ENCODE results near the gene LAMA2. TPM values are rescaled to one million over a fixed set of nuclear protein-coding genes. Genes with fewer than 3 reads are reported as not detected.

LAMA2 gene
- total and polyA plus RNA-seq, 2 experiments from 2014 or later: 0.91 to 6.4 TPM

- no peak for TF ChIP-seq ZNF462 (CRISPR knock-in tag; IDR thresholded peaks at IDR 0.05)
- TF ChIP-seq, protein P1, sequence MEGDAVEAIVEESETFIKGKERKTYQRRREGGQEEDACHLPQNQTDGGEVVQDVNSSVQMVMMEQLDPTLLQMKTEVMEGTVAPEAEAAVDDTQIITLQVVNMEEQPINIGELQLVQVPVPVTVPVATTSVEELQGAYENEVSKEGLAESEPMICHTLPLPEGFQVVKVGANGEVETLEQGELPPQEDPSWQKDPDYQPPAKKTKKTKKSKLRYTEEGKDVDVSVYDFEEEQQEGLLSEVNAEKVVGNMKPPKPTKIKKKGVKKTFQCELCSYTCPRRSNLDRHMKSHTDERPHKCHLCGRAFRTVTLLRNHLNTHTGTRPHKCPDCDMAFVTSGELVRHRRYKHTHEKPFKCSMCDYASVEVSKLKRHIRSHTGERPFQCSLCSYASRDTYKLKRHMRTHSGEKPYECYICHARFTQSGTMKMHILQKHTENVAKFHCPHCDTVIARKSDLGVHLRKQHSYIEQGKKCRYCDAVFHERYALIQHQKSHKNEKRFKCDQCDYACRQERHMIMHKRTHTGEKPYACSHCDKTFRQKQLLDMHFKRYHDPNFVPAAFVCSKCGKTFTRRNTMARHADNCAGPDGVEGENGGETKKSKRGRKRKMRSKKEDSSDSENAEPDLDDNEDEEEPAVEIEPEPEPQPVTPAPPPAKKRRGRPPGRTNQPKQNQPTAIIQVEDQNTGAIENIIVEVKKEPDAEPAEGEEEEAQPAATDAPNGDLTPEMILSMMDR (conservative IDR thresholded peaks at IDR 0.05; ENCODE audit: low read depth in 2 of 2): no peak
- no peak for TF ChIP-seq CREB1 (CRISPR knock-in tag; IDR thresholded peaks at IDR 0.05; ENCODE audit: low read depth)
Observed at GRCh38 chr6:129451187-129451586, 568.2 kb downstream of the LAMA2 start (continued).

DNA sequence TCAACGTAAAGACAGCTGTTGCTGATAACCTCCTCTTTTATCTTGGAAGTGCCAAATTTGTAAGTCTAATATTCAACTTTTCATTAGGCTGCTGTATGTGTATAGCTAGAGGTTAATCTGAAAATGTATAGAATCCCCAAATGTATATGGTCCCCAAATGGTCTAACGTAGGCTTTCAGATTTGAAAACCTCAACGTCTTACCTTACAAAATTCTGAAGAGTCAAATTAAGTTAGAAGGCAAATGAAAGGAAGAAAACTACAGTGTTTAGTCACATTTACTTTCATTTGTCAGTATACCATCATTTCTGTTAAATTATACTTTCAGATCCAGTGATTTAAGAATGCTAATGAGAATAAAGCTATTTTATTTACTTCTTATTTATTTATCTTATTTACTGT is 570.1 kb downstream of the LAMA2 start:
- Histone ChIP-seq H3K4me2 (no peak overlapping the region), H4K20me1 (replicated peaks; ENCODE audit: insufficient read depth) (no peaks in the 10 kb centered on the region), H3K4me1 (ENCODE audit: insufficient read depth) (no peaks in the 10 kb centered on the region), H3K27me3 (ENCODE audit: insufficient read depth) (no peaks in the 10 kb centered on the region), H3K36me3 (ENCODE audit: insufficient read depth) (no peaks in the 10 kb centered on the region), H3K79me2 (replicated peaks; ENCODE audit: insufficient read depth) (no peaks in the 10 kb centered on the region), H3F3A (replicated peaks; ENCODE audit: low read depth) (no peaks in the 10 kb centered on the region), H3K27ac (ENCODE audit: low read depth) (no peak overlapping the region), H3K4me3 (no peak overlapping the region), H3K9me2 (ENCODE audit: insufficient read depth) (no peaks in the 10 kb centered on the region), H2AFZ (no peak overlapping the region)
- no peaks in the 10 kb centered on the region for H3K4me1 Mint-ChIP-seq
- H3K9me3 Mint-ChIP-seq: no peaks in the 10 kb centered on the region
- ATAC-seq (no peak), DNase-seq (ENCODE audit: low spot score) (no peak)
- H3K27ac Mint-ChIP-seq: no peak overlapping the region
- no peak overlapping the region for H3K4me3 Mint-ChIP-seq
- H3K27me3 Mint-ChIP-seq (ENCODE audit: insufficient read depth, low read depth, poor library complexity): no peaks in the 10 kb centered on the region
- no peaks in the 10 kb centered on the region for H3K36me3 Mint-ChIP-seq (ENCODE audit: low read depth)
- no peak for TF ChIP-seq STAT1 (IDR thresholded peaks at IDR 0.05; ENCODE audit: unreplicated experiment)
- no peak for TF ChIP-seq NANOG (IDR thresholded peaks at IDR 0.05; ENCODE audit: borderline replicate concordance)
- TF ChIP-seq ETS1 (IDR thresholded peaks at IDR 0.05): no peak
- TF ChIP-seq, protein P2, sequence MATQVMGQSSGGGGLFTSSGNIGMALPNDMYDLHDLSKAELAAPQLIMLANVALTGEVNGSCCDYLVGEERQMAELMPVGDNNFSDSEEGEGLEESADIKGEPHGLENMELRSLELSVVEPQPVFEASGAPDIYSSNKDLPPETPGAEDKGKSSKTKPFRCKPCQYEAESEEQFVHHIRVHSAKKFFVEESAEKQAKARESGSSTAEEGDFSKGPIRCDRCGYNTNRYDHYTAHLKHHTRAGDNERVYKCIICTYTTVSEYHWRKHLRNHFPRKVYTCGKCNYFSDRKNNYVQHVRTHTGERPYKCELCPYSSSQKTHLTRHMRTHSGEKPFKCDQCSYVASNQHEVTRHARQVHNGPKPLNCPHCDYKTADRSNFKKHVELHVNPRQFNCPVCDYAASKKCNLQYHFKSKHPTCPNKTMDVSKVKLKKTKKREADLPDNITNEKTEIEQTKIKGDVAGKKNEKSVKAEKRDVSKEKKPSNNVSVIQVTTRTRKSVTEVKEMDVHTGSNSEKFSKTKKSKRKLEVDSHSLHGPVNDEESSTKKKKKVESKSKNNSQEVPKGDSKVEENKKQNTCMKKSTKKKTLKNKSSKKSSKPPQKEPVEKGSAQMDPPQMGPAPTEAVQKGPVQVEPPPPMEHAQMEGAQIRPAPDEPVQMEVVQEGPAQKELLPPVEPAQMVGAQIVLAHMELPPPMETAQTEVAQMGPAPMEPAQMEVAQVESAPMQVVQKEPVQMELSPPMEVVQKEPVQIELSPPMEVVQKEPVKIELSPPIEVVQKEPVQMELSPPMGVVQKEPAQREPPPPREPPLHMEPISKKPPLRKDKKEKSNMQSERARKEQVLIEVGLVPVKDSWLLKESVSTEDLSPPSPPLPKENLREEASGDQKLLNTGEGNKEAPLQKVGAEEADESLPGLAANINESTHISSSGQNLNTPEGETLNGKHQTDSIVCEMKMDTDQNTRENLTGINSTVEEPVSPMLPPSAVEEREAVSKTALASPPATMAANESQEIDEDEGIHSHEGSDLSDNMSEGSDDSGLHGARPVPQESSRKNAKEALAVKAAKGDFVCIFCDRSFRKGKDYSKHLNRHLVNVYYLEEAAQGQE (IDR thresholded peaks at IDR 0.05; ENCODE audit: unreplicated experiment): no peak
- TF ChIP-seq POLR2AphosphoS5 (IDR thresholded peaks at IDR 0.05; ENCODE audit: low read depth): no peak
- TF ChIP-seq, protein P1 (conservative IDR thresholded peaks at IDR 0.05; ENCODE audit: low read depth in 2 of 2): no peak
